OCI-LY3 (cell line): ENCODE measurements around the gene CHID1.

Experiments used
- H2AFZ ChIP-seq: fragments of 200-600, 300-600 bp; shearing (Covaris generic); 2 replicates; pipeline ENCODE4 v1.6.0; 2014; ENCODE audit warnings: antibody characterized with exemption, low read depth, low read length
- H3K27ac ChIP-seq: fragments of 200-600, 300-600 bp; sonication (generic); 2 replicates; pipeline ENCODE4 v1.5.1; 2014; ENCODE audit warnings: mild to moderate bottlenecking, low read length, moderate library complexity, mixed read lengths
- H3K27me3 ChIP-seq: fragments of 200-600, 300-600 bp; sonication (generic); 2 replicates; pipeline ENCODE4 v1.6.1; 2014; ENCODE audit warnings: low read depth, low read length, mixed read lengths
- H3K36me3 ChIP-seq: fragments of 200-600, 300-600 bp; sonication (generic); replicated peaks from 2 replicates; pipeline ENCODE3; 2014; ENCODE audit warnings: low read depth, low read length, mixed read lengths
- H3K4me1 ChIP-seq: fragments of 300-600, 200-600 bp; sonication (generic); 2 replicates; pipeline ENCODE4 v1.6.1; 2014; ENCODE audit warnings: low read length, mixed read lengths
- H3K4me2 ChIP-seq: fragments of 200-600, 300-600 bp; sonication (generic); 2 replicates; pipeline ENCODE4 v1.6.1; 2014; ENCODE audit warnings: low read length, mixed read lengths
- H3K4me3 ChIP-seq: fragments of 300-600, 200-600 bp; sonication (generic); 2 replicates; pipeline ENCODE4 v1.5.1; 2014; ENCODE audit warnings: antibody characterized with exemption, mild to moderate bottlenecking, low read length, moderate library complexity
- H3K79me2 ChIP-seq: fragments of 300-600, 200-600 bp; shearing (Covaris generic); 2 replicates; pipeline ENCODE4 v1.6.1; 2014; ENCODE audit warnings: mild to moderate bottlenecking, low read length, mixed read lengths
- H3K9ac ChIP-seq: fragments of 300-600, 200-600 bp; shearing (Covaris generic); 2 replicates; pipeline ENCODE4 v1.6.0; 2014; ENCODE audit warnings: mild to moderate bottlenecking, low read length, moderate library complexity
- H3K9me3 ChIP-seq: fragments of 200-600, 300-600 bp; shearing (Covaris generic); 2 replicates; pipeline ENCODE4 v1.6.1; 2014; ENCODE audit warnings: low read length, mixed read lengths; ENCODE audit not compliant: insufficient read depth
- H4K20me1 ChIP-seq: fragments of 200-600, 300-600 bp; sonication (generic); 2 replicates; pipeline ENCODE4 v1.6.1; 2016; ENCODE audit warnings: low read length, mixed read lengths; ENCODE audit not compliant: insufficient read depth
- EZH2phosphoT487 ChIP-seq: fragments of 200-600 bp; shearing (Covaris generic); IDR thresholded peaks from 2 replicates; pipeline ENCODE4 v1.6.1; 2018; ENCODE audit warnings: antibody characterized with exemption, mixed run types, low read depth
- TF ChIP-seq, protein P1 (sequence below): fragments of 200-600, 300-600 bp; sonication (generic); IDR thresholded peaks from 2 replicates; pipeline ENCODE4 v1.5.1; 2014; ENCODE audit warnings: antibody characterized with exemption, low read length, low read depth

The CHID1 gene

DNA sequence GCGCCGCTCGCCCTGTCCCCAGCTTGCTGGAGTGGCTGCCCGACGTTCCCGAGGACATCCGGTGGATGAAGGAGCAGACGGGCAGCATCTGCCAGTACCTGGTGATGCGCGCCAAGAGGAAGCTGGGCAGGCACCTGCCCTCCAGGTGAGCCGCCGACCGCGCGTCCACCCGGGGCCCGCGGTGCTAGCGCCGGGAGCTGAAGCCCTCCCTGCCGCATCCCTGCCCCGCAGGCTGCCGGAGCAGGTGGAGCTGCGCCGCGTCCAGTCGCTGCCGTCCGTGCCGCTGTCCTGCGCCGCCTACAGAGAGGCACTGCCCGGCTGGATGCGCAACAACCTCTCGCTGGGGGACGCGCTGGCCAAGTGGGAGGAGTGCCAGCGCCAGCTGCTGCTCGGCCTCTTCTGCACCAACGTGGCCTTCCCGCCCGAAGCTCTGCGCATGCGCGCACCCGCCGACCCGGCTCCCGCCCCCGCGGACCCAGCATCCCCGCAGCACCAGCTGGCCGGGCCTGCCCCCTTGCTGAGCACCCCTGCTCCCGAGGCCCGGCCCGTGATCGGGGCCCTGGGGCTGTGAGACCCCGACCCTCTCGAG, 86.2 kb downstream of the CHID1 start:
- Histone ChIP-seq H4K20me1 (peaks cover 16% of the 10 kb centered on the region), H3K4me2 (no peak overlapping the region), H3K36me3 (peaks cover 11% of the 10 kb centered on the region), H3K4me1 (peaks cover 35% of the 10 kb centered on the region), H3K9ac (no peak overlapping the region), H3K27ac (no peak overlapping the region), H3K4me3 (no peak overlapping the region), H3K27me3 (no peaks in the 10 kb centered on the region), H3K9me3 (no peaks in the 10 kb centered on the region), H2AFZ (no peak overlapping the region), H3K79me2 (peaks cover 11% of the 10 kb centered on the region; the same call in 1 of the 2 replicates)
- no peak for TF ChIP-seq EZH2phosphoT487
- TF ChIP-seq, protein P1, sequence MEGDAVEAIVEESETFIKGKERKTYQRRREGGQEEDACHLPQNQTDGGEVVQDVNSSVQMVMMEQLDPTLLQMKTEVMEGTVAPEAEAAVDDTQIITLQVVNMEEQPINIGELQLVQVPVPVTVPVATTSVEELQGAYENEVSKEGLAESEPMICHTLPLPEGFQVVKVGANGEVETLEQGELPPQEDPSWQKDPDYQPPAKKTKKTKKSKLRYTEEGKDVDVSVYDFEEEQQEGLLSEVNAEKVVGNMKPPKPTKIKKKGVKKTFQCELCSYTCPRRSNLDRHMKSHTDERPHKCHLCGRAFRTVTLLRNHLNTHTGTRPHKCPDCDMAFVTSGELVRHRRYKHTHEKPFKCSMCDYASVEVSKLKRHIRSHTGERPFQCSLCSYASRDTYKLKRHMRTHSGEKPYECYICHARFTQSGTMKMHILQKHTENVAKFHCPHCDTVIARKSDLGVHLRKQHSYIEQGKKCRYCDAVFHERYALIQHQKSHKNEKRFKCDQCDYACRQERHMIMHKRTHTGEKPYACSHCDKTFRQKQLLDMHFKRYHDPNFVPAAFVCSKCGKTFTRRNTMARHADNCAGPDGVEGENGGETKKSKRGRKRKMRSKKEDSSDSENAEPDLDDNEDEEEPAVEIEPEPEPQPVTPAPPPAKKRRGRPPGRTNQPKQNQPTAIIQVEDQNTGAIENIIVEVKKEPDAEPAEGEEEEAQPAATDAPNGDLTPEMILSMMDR: no peak

GRCh38 chr11:823441-824291, 86.9 kb downstream of the CHID1 start:
- Histone ChIP-seq H3K4me1 (peaks cover 32% of the 10 kb centered on the region), H3K9me3 (no peaks in the 10 kb centered on the region), H2AFZ (no peak overlapping the region), H3K79me2 (peaks cover 11% of the 10 kb centered on the region; the same call in 1 of the 2 replicates), H3K4me2 (no peak overlapping the region), H3K27ac (no peak overlapping the region), H3K27me3 (no peaks in the 10 kb centered on the region), H3K36me3 (peaks cover 11% of the 10 kb centered on the region), H3K4me3 (no peak overlapping the region), H3K9ac (no peak overlapping the region), H4K20me1 (peaks cover 16% of the 10 kb centered on the region)
- TF ChIP-seq EZH2phosphoT487: no peak
- TF ChIP-seq, protein P1: no peak

DNA sequence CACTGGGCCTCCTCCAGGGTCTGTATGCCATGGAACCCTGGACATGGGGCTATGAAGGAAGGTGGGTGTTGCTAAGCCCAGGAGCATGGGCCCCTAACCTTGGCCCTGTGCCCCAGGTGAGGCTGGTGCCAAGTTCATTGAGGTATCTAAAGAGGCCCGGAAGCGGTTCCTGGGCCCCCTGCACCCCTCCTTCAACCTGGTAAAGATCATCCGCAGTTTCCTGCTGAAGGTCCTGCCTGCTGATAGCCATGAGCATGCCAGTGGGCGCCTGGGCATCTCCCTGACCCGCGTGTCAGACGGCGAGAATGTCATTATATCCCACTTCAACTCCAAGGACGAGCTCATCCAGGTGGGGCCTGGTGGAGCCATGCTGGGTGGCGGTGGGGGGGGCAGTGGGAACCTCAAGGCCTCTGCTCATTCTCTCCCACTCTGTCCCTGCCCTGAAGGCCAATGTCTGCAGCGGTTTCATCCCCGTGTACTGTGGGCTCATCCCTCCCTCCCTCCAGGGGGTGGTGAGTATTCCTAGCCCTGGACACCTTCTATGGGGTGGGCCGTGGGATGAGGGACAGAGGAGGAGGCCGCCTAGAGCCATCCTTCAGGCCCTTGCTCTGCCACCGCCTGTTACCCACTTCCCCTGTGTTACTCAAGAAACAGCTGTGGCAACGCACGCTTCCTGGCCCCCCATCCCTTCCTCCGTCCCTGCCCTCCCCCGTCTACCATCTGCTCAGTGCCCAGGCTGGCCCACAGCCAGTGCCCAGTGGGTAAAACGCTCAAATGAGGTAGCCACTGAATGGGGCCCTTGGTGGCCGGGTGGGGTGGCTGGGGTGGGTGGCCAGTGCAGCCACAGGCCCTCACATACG, 88.9 kb downstream of the CHID1 start:
- peaks cover 11% of the 10 kb centered on the region for H3K36me3 ChIP-seq
- H3K9ac ChIP-seq: no peak overlapping the region
- H3K27me3 ChIP-seq: no peaks in the 10 kb centered on the region
- no peak overlapping the region for H3K27ac ChIP-seq
- no peaks in the 10 kb centered on the region for H3K9me3 ChIP-seq
- peaks cover 16% of the 10 kb centered on the region for H4K20me1 ChIP-seq
- H2AFZ ChIP-seq: no peak overlapping the region
- no peak overlapping the region for H3K4me2 ChIP-seq
- no peak overlapping the region for H3K4me3 ChIP-seq
- H3K79me2 ChIP-seq: peaks cover 11% of the 10 kb centered on the region; the same call in 1 of the 2 replicates
- TF ChIP-seq, protein P1: no peak
- H3K4me1 ChIP-seq: peaks cover 23% of the 10 kb centered on the region
